ENCODE measurements around the gene TRABD2A. TPM values are rescaled to one million over a fixed set of nuclear protein-coding genes. Genes with fewer than 3 reads are reported as not detected.
A peak's percentile ranks its signal among the peaks of the same experiment; 100 is the strongest.

The TRABD2A gene
- total and polyA plus RNA-seq, 2 of the 13 experiments (the other 11 are each of a cell fraction or from before 2014, with no cell fraction given): 0.15 TPM; not detected in 1

DNA sequence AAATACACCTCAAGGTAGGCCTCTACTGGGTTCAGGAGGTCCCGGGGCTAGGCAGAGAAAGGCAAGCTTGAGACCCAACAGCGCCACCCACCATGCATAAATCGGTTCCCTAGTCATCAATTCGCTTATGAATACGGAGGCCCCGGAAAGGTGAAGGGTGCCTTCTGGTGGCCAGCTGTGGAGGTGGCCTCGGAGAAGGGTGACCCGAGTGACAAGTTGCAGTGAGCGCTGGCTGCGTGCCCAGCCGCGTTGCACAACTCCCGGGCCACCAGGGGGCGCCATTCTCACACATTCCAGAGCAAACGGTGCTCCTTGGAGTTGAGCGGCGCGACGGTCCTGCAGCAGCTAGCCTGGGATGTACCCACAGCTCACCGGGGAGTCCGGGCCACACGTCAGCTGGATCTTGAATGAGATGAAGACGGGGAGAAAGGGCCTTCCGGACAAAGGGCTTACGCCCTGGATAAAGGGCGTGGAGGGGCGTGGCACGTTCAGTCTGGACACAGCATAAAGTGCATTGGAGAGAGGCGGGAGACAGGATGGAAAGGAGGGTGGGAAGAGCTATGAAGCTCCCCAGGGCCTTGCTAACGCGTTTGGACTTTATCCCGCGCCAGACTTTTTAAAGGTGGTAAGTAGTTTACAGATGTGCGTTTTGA is 45.0 kb upstream of the TRABD2A start (continued):
- TF ChIP-seq, protein P1, sequence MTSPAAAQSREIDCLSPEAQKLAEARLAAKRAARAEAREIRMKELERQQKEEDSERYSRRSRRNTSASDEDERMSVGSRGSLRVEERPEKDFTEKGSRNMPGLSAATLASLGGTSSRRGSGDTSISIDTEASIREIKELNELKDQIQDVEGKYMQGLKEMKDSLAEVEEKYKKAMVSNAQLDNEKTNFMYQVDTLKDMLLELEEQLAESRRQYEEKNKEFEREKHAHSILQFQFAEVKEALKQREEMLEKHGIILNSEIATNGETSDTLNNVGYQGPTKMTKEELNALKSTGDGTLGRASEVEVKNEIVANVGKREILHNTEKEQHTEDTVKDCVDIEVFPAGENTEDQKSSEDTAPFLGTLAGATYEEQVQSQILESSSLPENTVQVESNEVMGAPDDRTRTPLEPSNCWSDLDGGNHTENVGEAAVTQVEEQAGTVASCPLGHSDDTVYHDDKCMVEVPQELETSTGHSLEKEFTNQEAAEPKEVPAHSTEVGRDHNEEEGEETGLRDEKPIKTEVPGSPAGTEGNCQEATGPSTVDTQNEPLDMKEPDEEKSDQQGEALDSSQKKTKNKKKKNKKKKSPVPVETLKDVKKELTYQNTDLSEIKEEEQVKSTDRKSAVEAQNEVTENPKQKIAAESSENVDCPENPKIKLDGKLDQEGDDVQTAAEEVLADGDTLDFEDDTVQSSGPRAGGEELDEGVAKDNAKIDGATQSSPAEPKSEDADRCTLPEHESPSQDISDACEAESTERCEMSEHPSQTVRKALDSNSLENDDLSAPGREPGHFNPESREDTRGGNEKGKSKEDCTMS (CRISPR knock-in tag; conservative IDR thresholded peaks at IDR 0.05): no peak
- TF ChIP-seq SALL1 (CRISPR knock-in tag; IDR thresholded peaks at IDR 0.05) (peak; percentile 99), SIX4 (CRISPR knock-in tag; IDR thresholded peaks at IDR 0.05) (peak; percentile 77; the same call in 1 of the 2 replicates), ZNF792 (CRISPR knock-in tag; IDR thresholded peaks at IDR 0.05) (peak; percentile 97), DPF2 (CRISPR knock-in tag; IDR thresholded peaks at IDR 0.05; ENCODE audit: borderline replicate concordance, low read depth) (peak; percentile 82; the same call in 1 of the 2 replicates), YEATS4 (CRISPR knock-in tag; IDR thresholded peaks at IDR 0.05; ENCODE audit: borderline replicate concordance) (peak; percentile 81; the same call in 1 of the 2 replicates), HOXA3 (CRISPR knock-in tag; IDR thresholded peaks at IDR 0.05) (peak; percentile 95), CENPX (CRISPR knock-in tag; IDR thresholded peaks at IDR 0.05) (no peak), SCMH1 (CRISPR knock-in tag; IDR thresholded peaks at IDR 0.05; ENCODE audit: borderline replicate concordance) (no peak), CCDC6 (CRISPR knock-in tag; IDR thresholded peaks at IDR 0.05) (peak; percentile 99), DR1 (CRISPR knock-in tag; IDR thresholded peaks at IDR 0.05) (no peak), GATAD1 (CRISPR knock-in tag; IDR thresholded peaks at IDR 0.05) (peak; percentile 87), EHMT2 (IDR thresholded peaks at IDR 0.05; ENCODE audit: borderline replicate concordance, low read depth, low read length) (no peak; the same call in 1 of the 2 replicates), NONO (IDR thresholded peaks at IDR 0.05) (no peak), NONO (CRISPR knock-in tag; conservative IDR thresholded peaks at IDR 0.05) (peak; percentile 100), ZNF788 (CRISPR knock-in tag; IDR thresholded peaks at IDR 0.05; ENCODE audit: borderline replicate concordance) (peak; percentile 96; the same call in 1 of the 2 replicates), ZNF138 (CRISPR knock-in tag; IDR thresholded peaks at IDR 0.05; ENCODE audit: low read depth) (0 out of 2 replicates have a peak, but pooled peaks have one; percentile 54), ZNF556 (CRISPR knock-in tag; IDR thresholded peaks at IDR 0.05; ENCODE audit: borderline replicate concordance) (peak; percentile 99), SAFB2 (CRISPR knock-in tag; IDR thresholded peaks at IDR 0.05; ENCODE audit: borderline replicate concordance, low read depth) (peak; percentile 94; the same call in 1 of the 2 replicates), KMT2B (CRISPR knock-in tag; IDR thresholded peaks at IDR 0.05) (peak; percentile 71)
- TF ChIP-seq, protein P2, sequence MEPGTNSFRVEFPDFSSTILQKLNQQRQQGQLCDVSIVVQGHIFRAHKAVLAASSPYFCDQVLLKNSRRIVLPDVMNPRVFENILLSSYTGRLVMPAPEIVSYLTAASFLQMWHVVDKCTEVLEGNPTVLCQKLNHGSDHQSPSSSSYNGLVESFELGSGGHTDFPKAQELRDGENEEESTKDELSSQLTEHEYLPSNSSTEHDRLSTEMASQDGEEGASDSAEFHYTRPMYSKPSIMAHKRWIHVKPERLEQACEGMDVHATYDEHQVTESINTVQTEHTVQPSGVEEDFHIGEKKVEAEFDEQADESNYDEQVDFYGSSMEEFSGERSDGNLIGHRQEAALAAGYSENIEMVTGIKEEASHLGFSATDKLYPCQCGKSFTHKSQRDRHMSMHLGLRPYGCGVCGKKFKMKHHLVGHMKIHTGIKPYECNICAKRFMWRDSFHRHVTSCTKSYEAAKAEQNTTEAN (CRISPR knock-in tag; conservative IDR thresholded peaks at IDR 0.05): 0 out of 2 replicates have a peak, but pooled peaks have one; percentile 45
- TF ChIP-seq, protein P3, sequence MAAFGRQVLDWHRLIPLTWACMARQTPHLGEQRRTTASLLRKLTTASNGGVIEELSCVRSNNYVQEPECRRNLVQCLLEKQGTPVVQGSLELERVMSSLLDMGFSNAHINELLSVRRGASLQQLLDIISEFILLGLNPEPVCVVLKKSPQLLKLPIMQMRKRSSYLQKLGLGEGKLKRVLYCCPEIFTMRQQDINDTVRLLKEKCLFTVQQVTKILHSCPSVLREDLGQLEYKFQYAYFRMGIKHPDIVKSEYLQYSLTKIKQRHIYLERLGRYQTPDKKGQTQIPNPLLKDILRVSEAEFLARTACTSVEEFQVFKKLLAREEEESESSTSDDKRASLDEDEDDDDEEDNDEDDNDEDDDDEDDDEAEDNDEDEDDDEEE (CRISPR knock-in tag; IDR thresholded peaks at IDR 0.05): no peak
- TF ChIP-seq, protein P4, sequence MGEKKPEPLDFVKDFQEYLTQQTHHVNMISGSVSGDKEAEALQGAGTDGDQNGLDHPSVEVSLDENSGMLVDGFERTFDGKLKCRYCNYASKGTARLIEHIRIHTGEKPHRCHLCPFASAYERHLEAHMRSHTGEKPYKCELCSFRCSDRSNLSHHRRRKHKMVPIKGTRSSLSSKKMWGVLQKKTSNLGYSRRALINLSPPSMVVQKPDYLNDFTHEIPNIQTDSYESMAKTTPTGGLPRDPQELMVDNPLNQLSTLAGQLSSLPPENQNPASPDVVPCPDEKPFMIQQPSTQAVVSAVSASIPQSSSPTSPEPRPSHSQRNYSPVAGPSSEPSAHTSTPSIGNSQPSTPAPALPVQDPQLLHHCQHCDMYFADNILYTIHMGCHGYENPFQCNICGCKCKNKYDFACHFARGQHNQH (CRISPR knock-in tag; IDR thresholded peaks at IDR 0.05): peak; percentile 96
